GM21360 (cell line): ENCODE measurements around the gene RGS6.
"Not testable (repeated sequence)": the region's sequence is repeated elsewhere in the genome, so short reads cannot be mapped to it uniquely, and the experiment has no call there.

ENCODE experiments used
- ATAC-seq: cut with Tn5 transposase; IDR thresholded peaks from one replicate; pipeline ENCODE4 v1.9.1; 2021; ENCODE audit warnings: mild to moderate bottlenecking, moderate library complexity; ENCODE audit not compliant: unreplicated experiment

The RGS6 gene

GRCh38 chr14:72443256-72443655, 511.0 kb downstream of the RGS6 start:
- ATAC-seq: no peak

- no peak for ATAC-seq
These were observed 511.8 kb downstream of the RGS6 start for GRCh38 chr14:72443991-72444441.

- ATAC-seq: no peak
These were observed 512.5 kb downstream of the RGS6 start for GRCh38 chr14:72444701-72445100.

GRCh38 chr14:72448212-72448611, 516.0 kb downstream of the RGS6 start:
- ATAC-seq: no peak

GRCh38 chr14:72450473-72451044, 518.3 kb downstream of the RGS6 start:
- ATAC-seq: no peak

GRCh38 chr14:72451054-72451972, 519.1 kb downstream of the RGS6 start:
- ATAC-seq: no peak

- ATAC-seq: no peak
These were observed 520.5 kb downstream of the RGS6 start for GRCh38 chr14:72452774-72453173.

GRCh38 chr14:72454388-72455160, 522.3 kb downstream of the RGS6 start:
- no peak for ATAC-seq

- ATAC-seq: no peak
These were observed 525.4 kb downstream of the RGS6 start for GRCh38 chr14:72457641-72458040.

GRCh38 chr14:72462056-72462455, 529.8 kb downstream of the RGS6 start:
- no peak for ATAC-seq

- ATAC-seq: no peak
These were observed 531.1 kb downstream of the RGS6 start for GRCh38 chr14:72463291-72463866.

GRCh38 chr14:72464226-72464625, 532.0 kb downstream of the RGS6 start:
- ATAC-seq: no peak

- no peak for ATAC-seq
These were observed 534.1 kb downstream of the RGS6 start for GRCh38 chr14:72466325-72466724.

- no peak for ATAC-seq
These were observed 539.1 kb downstream of the RGS6 start for GRCh38 chr14:72471346-72471745.

- ATAC-seq: no peak
These were observed 540.6 kb downstream of the RGS6 start for GRCh38 chr14:72472845-72473244.

GRCh38 chr14:72476657-72477499, 544.6 kb downstream of the RGS6 start:
- peak; percentile 78 for ATAC-seq

GRCh38 chr14:72477578-72477977, 545.3 kb downstream of the RGS6 start:
- not testable (repeated sequence) for ATAC-seq

GRCh38 chr14:72478471-72478893, 546.3 kb downstream of the RGS6 start:
- ATAC-seq: no peak

- no peak for ATAC-seq
These were observed 547.3 kb downstream of the RGS6 start for GRCh38 chr14:72479461-72479931.
